Stimulated activated effector memory CD8-positive, alpha-beta T cell treated with anti-CD3 and anti-CD28 coated beads, Interleukin-12 subunit alpha, Interleukin-12 subunit beta, amount 100 ng/mL, for 72 hours (primary cell): ENCODE results near the gene RNF115.

Source experiments
- ATAC-seq: fragments of 150-1000 bp; cut with Tn5 transposase; 2 replicates; pipeline ENCODE4 v1.10.0; 2021
- DNase-seq, 2 donors: peaks; one replicate each; pipeline ENCODE4 v3.0.0; 2021 to 2022; ENCODE audit warnings: low spot score in 2 of 2
- H3K27ac Mint-ChIP-seq: one replicate; pipeline ENCODE4 v1.8.0; 2022; ENCODE audit warnings: mild to moderate bottlenecking, mixed read lengths
- H3K36me3 Mint-ChIP-seq: one replicate; pipeline ENCODE4 v1.8.0; 2022; ENCODE audit warnings: mild to moderate bottlenecking, mixed read lengths
- H3K4me1 Mint-ChIP-seq: one replicate; pipeline ENCODE4 v1.8.0; 2022; ENCODE audit warnings: mixed read lengths
- H3K4me3 Mint-ChIP-seq: one replicate; pipeline ENCODE4 v1.8.0; 2022; ENCODE audit warnings: mild to moderate bottlenecking, mixed read lengths
- H3K9me3 Mint-ChIP-seq: one replicate; pipeline ENCODE4 v1.8.0; 2022; ENCODE audit warnings: mixed read lengths

Gene RNF115

GRCh38 chr1:145823565-145824498 lies at the start of gene RNF115, which contains the start of gene POLR3C:
Gene RNF115 (minus strand): TSS chr1:145824095. CDS start chr1:145823873, 222 bp downstream.
Gene POLR3C (plus strand): TSS chr1:145824200. CDS start chr1:145825777, 1,577 bp downstream.
- H3K4me3 Mint-ChIP-seq = peak within 1 kb of the TSS; percentile 97
- peak; percentile 63 to 90 for DNase-seq
- no peaks in the 10 kb centered on the region for H3K9me3 Mint-ChIP-seq
- peak; percentile 84 for ATAC-seq
- H3K36me3 Mint-ChIP-seq = peaks cover 14% of the 10 kb centered on the region
- peak within 1 kb of the TSS; percentile 97 for H3K27ac Mint-ChIP-seq
- H3K4me1 Mint-ChIP-seq = peaks cover 31% of the 10 kb centered on the region

- no peaks in the 10 kb centered on the region for H3K36me3 Mint-ChIP-seq
- H3K9me3 Mint-ChIP-seq = no peaks in the 10 kb centered on the region
- DNase-seq (peak; percentile 31 to 74), ATAC-seq (peak; percentile 82)
- H3K27ac Mint-ChIP-seq = peak overlapping the region; percentile 81
- peak overlapping the region; percentile 82 for H3K4me3 Mint-ChIP-seq
- H3K4me1 Mint-ChIP-seq = peaks cover 19% of the 10 kb centered on the region
These were observed 48.4 kb upstream of the RNF115 start for GRCh38 chr1:145871994-145872924.

- H3K4me1 Mint-ChIP-seq = peaks cover 19% of the 10 kb centered on the region
- no peak overlapping the region for H3K4me3 Mint-ChIP-seq
- no peak overlapping the region for H3K27ac Mint-ChIP-seq
These were observed 44.3 kb upstream of the RNF115 start for GRCh38 chr1:145868232-145868631.

GRCh38 chr1:145863282-145864018 lies 39.6 kb upstream of the RNF115 start:
- ATAC-seq (no peak), DNase-seq (no peak)
- Mint-ChIP-seq H3K4me3 (no peak overlapping the region), H3K9me3 (no peaks in the 10 kb centered on the region), H3K36me3 (peaks cover 7% of the 10 kb centered on the region), H3K27ac (no peak overlapping the region), H3K4me1 (peaks cover under 1% of the 10 kb centered on the region)

More at GRCh38 chr1:145868232-145868631, 44.3 kb upstream of the RNF115 start:
- DNase-seq (no peak), ATAC-seq (no peak)
- no peaks in the 10 kb centered on the region for H3K9me3 Mint-ChIP-seq
- H3K36me3 Mint-ChIP-seq = no peaks in the 10 kb centered on the region

- Mint-ChIP-seq H3K9me3 (no peaks in the 10 kb centered on the region), H3K27ac (peak overlapping the region; percentile 91), H3K36me3 (peaks cover 29% of the 10 kb centered on the region), H3K4me1 (peaks cover 20% of the 10 kb centered on the region), H3K4me3 (peak overlapping the region; percentile 96)
- DNase-seq (peak; percentile 74 to 91), ATAC-seq (peak; percentile 82)
These were observed 35.7 kb upstream of the RNF115 start for GRCh38 chr1:145859491-145860023.

GRCh38 chr1:145858901-145859490 lies 35.1 kb upstream of the RNF115 start, which contains the start of gene PIAS3:
Gene PIAS3 (minus strand): TSS chr1:145859081. CDS start chr1:145858990, 91 bp downstream.
- no peaks in the 10 kb centered on the region for H3K9me3 Mint-ChIP-seq
- H3K4me3 Mint-ChIP-seq = peak within 1 kb of the TSS; percentile 96
- peak; percentile 82 to 96 for DNase-seq
- peak; percentile 93 for ATAC-seq
- H3K27ac Mint-ChIP-seq = peak within 1 kb of the TSS; percentile 91
- peaks cover 20% of the 10 kb centered on the region for H3K4me1 Mint-ChIP-seq
- peaks cover 35% of the 10 kb centered on the region for H3K36me3 Mint-ChIP-seq

GRCh38 chr1:145858238-145858900 lies 34.5 kb upstream of the RNF115 start:
- H3K4me3 Mint-ChIP-seq = peak overlapping the region; percentile 96
- H3K36me3 Mint-ChIP-seq = peaks cover 41% of the 10 kb centered on the region
- peak; percentile 44 for ATAC-seq
- no peak for DNase-seq
- peaks cover 20% of the 10 kb centered on the region for H3K4me1 Mint-ChIP-seq
- peak overlapping the region; percentile 91 for H3K27ac Mint-ChIP-seq
- no peaks in the 10 kb centered on the region for H3K9me3 Mint-ChIP-seq

GRCh38 chr1:145857170-145857569 lies 33.3 kb upstream of the RNF115 start:
- Mint-ChIP-seq H3K4me1 (peaks cover 20% of the 10 kb centered on the region), H3K36me3 (peaks cover 53% of the 10 kb centered on the region), H3K9me3 (no peaks in the 10 kb centered on the region), H3K27ac (peak overlapping the region; percentile 91), H3K4me3 (no peak overlapping the region)
- no peak for ATAC-seq
- no peak for DNase-seq

GRCh38 chr1:145855426-145855948 lies 31.6 kb upstream of the RNF115 start:
- Mint-ChIP-seq H3K27ac (peak overlapping the region; percentile 91), H3K4me3 (no peak overlapping the region)

GRCh38 chr1:145849356-145850160 lies 25.7 kb upstream of the RNF115 start:
- ATAC-seq = no peak
- Mint-ChIP-seq H3K4me3 (no peak overlapping the region), H3K9me3 (no peaks in the 10 kb centered on the region), H3K27ac (peak overlapping the region; percentile 70), H3K36me3 (peaks cover 59% of the 10 kb centered on the region), H3K4me1 (peaks cover 16% of the 10 kb centered on the region)
- DNase-seq = no peak

More at GRCh38 chr1:145855426-145855948, 31.6 kb upstream of the RNF115 start:
- Mint-ChIP-seq H3K9me3 (no peaks in the 10 kb centered on the region), H3K4me1 (peaks cover 20% of the 10 kb centered on the region), H3K36me3 (peaks cover 70% of the 10 kb centered on the region)
- DNase-seq = no peak
- no peak for ATAC-seq

GRCh38 chr1:145847827-145848226 lies 23.9 kb upstream of the RNF115 start:
- peaks cover 41% of the 10 kb centered on the region for H3K36me3 Mint-ChIP-seq
- H3K4me3 Mint-ChIP-seq = no peak overlapping the region
- H3K9me3 Mint-ChIP-seq = no peaks in the 10 kb centered on the region
- H3K4me1 Mint-ChIP-seq = peaks cover 16% of the 10 kb centered on the region
- H3K27ac Mint-ChIP-seq = peak overlapping the region; percentile 55
- DNase-seq (peak in 1 of 2 donors; percentile 59), ATAC-seq (peak; percentile 61)

GRCh38 chr1:145846201-145846612 lies 22.3 kb upstream of the RNF115 start:
- ATAC-seq = peak; percentile 52
- H3K4me1 Mint-ChIP-seq = peaks cover 16% of the 10 kb centered on the region
- H3K9me3 Mint-ChIP-seq = no peaks in the 10 kb centered on the region
- no peak overlapping the region for H3K27ac Mint-ChIP-seq
- H3K4me3 Mint-ChIP-seq = no peak overlapping the region
- DNase-seq = peak in 1 of 2 donors; percentile 68
- peaks cover 25% of the 10 kb centered on the region for H3K36me3 Mint-ChIP-seq
